ENCODE measurements around the gene UBAP2.

The UBAP2 gene

DNA sequence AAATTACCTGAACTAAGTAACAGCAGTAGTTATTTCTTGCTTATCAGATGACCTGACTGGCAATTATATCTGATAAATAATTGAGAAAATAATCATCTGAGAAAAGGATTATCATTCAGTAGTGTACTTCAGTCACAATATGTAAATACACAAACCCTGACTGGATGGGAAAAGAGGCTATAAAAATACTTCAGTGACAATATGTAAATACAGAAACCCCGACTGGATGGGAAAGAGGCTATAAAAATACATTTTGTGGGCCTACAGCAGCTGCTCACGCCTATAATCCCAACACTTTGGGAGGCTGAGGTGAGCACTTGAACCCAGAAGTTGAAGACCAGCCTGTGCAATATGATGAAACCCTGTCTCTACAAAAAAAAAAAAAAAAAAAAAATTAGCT is 11.1 kb downstream of the UBAP2 start:
- DNase-seq (ENCODE audit: low read depth) = no peak
- TF ChIP-seq, protein P1, sequence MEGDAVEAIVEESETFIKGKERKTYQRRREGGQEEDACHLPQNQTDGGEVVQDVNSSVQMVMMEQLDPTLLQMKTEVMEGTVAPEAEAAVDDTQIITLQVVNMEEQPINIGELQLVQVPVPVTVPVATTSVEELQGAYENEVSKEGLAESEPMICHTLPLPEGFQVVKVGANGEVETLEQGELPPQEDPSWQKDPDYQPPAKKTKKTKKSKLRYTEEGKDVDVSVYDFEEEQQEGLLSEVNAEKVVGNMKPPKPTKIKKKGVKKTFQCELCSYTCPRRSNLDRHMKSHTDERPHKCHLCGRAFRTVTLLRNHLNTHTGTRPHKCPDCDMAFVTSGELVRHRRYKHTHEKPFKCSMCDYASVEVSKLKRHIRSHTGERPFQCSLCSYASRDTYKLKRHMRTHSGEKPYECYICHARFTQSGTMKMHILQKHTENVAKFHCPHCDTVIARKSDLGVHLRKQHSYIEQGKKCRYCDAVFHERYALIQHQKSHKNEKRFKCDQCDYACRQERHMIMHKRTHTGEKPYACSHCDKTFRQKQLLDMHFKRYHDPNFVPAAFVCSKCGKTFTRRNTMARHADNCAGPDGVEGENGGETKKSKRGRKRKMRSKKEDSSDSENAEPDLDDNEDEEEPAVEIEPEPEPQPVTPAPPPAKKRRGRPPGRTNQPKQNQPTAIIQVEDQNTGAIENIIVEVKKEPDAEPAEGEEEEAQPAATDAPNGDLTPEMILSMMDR (IDR thresholded peaks at IDR 0.05; ENCODE audit: control insufficient read depth, insufficient read depth, low read depth, low read length, missing control alignments) = no peak
- no peak overlapping the region for H3K4me3 ChIP-seq (ENCODE audit: control insufficient read depth, low read depth, low read length)

DNA sequence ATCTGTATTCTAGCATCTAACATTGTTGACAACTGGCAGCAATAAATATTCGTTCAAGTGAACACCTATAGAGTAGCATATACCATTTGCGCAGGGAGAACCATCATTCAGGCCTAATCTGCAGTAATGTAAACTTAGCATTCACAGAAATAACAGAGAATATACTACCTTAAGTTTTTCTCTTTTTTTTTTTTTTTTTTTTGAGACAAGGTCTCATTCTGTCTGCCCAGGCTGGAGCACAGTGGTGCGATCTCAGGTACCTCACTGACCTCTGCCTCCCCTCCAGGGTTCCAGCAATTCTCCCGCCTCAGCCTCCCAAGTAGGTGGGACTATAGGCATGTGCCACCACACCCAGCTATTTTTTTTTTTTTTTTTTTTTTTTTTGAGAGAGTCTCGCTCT is 12.1 kb downstream of the UBAP2 start:
- no peak for DNase-seq (ENCODE audit: low read depth)
- TF ChIP-seq, protein P1 (IDR thresholded peaks at IDR 0.05; ENCODE audit: control insufficient read depth, insufficient read depth, low read depth, low read length, missing control alignments) = no peak
- no peak overlapping the region for H3K4me3 ChIP-seq (ENCODE audit: control insufficient read depth, low read depth, low read length)

DNA sequence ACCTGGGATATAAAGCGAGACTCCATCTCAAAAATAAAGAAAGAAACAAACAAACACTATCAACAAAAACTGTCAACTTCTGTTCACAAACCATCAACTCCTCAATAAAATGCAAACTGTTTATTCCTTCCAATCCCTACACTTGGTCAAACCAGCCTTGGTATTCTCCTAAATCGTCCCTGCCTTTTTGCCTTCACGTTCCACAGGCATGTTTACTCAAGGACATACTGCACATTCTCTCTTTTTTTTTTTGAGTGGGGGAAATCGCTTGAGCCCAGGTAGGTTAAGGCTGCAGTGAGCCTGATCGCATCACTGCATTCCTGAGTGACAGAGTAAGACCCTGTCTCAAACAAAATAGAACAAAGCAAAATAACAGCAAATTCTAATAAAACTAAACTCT is 13.0 kb downstream of the UBAP2 start:
- TF ChIP-seq, protein P1 (IDR thresholded peaks at IDR 0.05; ENCODE audit: control insufficient read depth, insufficient read depth, low read depth, low read length, missing control alignments) = no peak
- H3K4me3 ChIP-seq (ENCODE audit: control insufficient read depth, low read depth, low read length) = no peak overlapping the region
- DNase-seq (ENCODE audit: low read depth) = no peak

DNA sequence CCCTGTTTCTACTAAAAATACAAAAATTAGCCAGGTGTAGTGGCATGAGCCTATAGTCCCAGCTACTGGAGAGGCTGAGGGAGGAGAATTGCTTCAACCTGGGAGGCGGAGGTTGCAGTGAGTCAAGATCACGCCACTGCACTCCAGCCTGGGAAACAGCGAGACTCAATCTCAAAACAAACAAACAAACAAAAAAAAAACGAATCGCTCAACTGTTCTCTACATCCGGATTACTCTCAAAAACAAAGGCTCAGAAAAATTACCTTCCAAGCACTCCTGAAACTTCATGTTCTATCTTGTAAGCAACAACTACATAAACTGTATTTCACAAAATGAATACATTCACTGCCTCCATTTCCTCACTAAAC is 14.0 kb downstream of the UBAP2 start:
- DNase-seq (ENCODE audit: low read depth) = no peak
- TF ChIP-seq, protein P1 (IDR thresholded peaks at IDR 0.05; ENCODE audit: control insufficient read depth, insufficient read depth, low read depth, low read length, missing control alignments) = no peak
- no peak overlapping the region for H3K4me3 ChIP-seq (ENCODE audit: control insufficient read depth, low read depth, low read length)

DNA sequence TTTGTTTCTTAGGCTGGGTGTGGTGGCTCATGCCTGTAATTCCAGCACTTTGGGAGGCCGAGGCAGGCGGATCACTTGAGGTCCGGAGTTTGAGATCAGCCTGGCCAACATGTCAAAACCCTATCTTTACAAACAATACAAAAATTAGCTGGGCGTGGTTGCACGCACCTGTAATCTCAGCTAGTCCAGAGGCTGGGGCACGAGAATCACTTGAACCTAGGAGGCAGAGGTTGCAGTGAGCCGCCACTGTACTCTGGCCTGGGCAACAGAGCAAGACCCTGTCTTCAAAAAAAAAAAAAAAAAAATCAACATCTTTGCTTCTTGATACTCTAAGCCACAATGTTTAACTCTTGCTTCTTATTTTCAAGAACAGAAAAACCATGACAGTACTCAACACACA is 16.1 kb downstream of the UBAP2 start:
- H3K4me3 ChIP-seq (ENCODE audit: control insufficient read depth, low read depth, low read length) = no peak overlapping the region
- TF ChIP-seq, protein P1 (IDR thresholded peaks at IDR 0.05; ENCODE audit: control insufficient read depth, insufficient read depth, low read depth, low read length, missing control alignments) = no peak
- no peak for DNase-seq (ENCODE audit: low read depth)

DNA sequence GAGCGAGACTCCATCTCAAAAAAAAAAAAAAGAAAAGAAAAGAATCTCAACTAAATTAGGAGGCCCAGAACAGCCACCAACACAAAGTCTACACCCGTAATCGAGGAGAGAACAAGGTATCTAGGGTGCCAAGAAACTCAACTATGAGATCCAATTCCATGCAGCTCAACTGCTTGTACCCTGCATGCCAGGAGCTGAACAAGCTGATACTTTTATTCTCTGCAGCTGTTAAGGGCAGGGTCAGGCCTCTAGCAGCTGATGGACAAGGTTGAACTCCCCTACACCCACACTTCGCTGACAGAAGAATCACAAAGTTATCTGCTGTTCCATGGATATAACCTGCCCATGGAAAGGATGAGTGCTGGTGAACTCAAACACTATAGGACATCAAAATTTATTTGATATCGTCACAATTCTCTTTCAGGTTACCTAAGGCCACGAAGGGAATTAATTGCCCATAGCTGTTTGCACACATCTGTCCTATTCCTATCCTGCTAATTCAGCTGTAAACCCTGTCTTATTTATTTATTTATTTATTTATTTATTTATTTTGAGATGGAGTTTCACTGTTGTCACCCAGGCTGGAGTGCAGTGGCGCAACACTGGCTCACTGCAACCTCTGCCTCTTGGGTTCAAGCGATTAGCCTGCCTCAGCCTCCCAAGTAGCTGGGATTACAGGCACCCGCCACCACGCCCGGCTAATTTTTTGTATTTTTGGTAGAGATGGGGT is 20.7 kb downstream of the UBAP2 start:
- TF ChIP-seq, protein P1 (IDR thresholded peaks at IDR 0.05; ENCODE audit: control insufficient read depth, insufficient read depth, low read depth, low read length, missing control alignments) = no peak
- no peak for DNase-seq (ENCODE audit: low read depth)
- H3K4me3 ChIP-seq (ENCODE audit: control insufficient read depth, low read depth, low read length) = no peak overlapping the region

Data from AG09309 (cell line).